Sigmoid colon (tissue), 7 donors: ENCODE data around the gene THOC2. TPM values are rescaled to one million over a fixed set of nuclear protein-coding genes. Genes with fewer than 3 reads are reported as not detected.

Source experiments
- DNase-seq: peaks from one replicate; pipeline ENCODE4 v3.0.0-alpha.2; 2019
- H3K27ac ChIP-seq, 4 donors: fragments of 200-600 bp; sonication (generic); one replicate each; pipeline ENCODE4 v1.5.1; 2016 to 2019; ENCODE audit warnings: mild to moderate bottlenecking in 1 of 4
- H3K27me3 ChIP-seq, 3 donors: fragments of 200-600 bp; sonication (generic); one replicate each; pipeline ENCODE4 v1.5.1; 2019; ENCODE audit warnings: mild to moderate bottlenecking in 1 of 3
- H3K36me3 ChIP-seq, 4 donors: fragments of 200-600 bp; sonication (generic); one replicate each; pipeline ENCODE4 v1.5.1; 2016 to 2019
- H3K4me1 ChIP-seq, 4 donors: fragments of 200-600 bp; sonication (generic); one replicate each; pipeline ENCODE4 v1.5.1; 2017 to 2019
- H3K4me3 ChIP-seq, 4 donors: fragments of 200-600 bp; sonication (generic); one replicate each; pipeline ENCODE4 v1.5.1; 2017 to 2019; ENCODE audit warnings: mild to moderate bottlenecking in 2 of 4, moderate library complexity in 1 of 4
- H3K9me3 ChIP-seq, 4 donors: fragments of 200-600 bp in 3 of 4; sonication (generic) in 3 of 4; one replicate each; pipeline versions ENCODE4 v1.5.1 to v1.6.1; 2013 to 2019
- CTCF ChIP-seq, 4 experiments: fragments of 450-650 bp in 3 of 4; fragments of 200-600 bp in 1 of 4; IDR thresholded peaks; one replicate each; pipeline ENCODE4 v1.5.1; 2016 to 2019; ENCODE audit warnings: antibody characterized with exemption in 4 of 4, mild to moderate bottlenecking in 3 of 4, moderate library complexity in 2 of 4
- EP300 ChIP-seq, 4 donors: sonication (generic); formaldehyde crosslinking; IDR thresholded peaks; one replicate each; pipeline ENCODE4 v1.6.1; 2017; ENCODE audit warnings: antibody characterized with exemption in 4 of 4
- POLR2A ChIP-seq, 2 donors: fragments of 450-650 bp; IDR thresholded peaks; one replicate each; pipeline ENCODE4 v1.6.1; 2016; ENCODE audit warnings: antibody characterized with exemption in 2 of 2, mild to moderate bottlenecking in 2 of 2, moderate library complexity in 2 of 2
- POLR2AphosphoS5 ChIP-seq, 4 donors: sonication (generic); formaldehyde crosslinking; IDR thresholded peaks; one replicate each; pipeline ENCODE4 v1.6.1; 2017; ENCODE audit warnings: antibody characterized with exemption in 4 of 4
- WGBS, 2 donors: extraction: QIAGEN DNeasy Blood & Tissue Kit; methylation state at CpG; one replicate each; pipeline ENCODE4 v1.1.7; 2013; 5-methylcytosine and 5-hydroxymethylcytosine counted together
- intact Hi-C: fragments of 100-400 bp; cut with DNase I; formaldehyde crosslinking; loops from one replicate; pipeline ENCODE4 v1.15.1; 2023
- polyA plus RNA-seq, 3 donors: library from polyadenylated mRNA; stranded (reverse); fragments of 200-250 nt; gene quantifications; one replicate each; pipeline ENCODE4 v1.2.3, GENCODE V29; 2013
- small RNA-seq, 3 donors: library from RNA; depleted of rRNA; stranded (forward); fragments of <200 nt; gene quantifications; one replicate each; pipeline ENCODE3, GENCODE V24; 2016
- total RNA-seq, 4 donors: library from RNA; depleted of rRNA; stranded (reverse); fragments of >200 nt; gene quantifications; one replicate each; pipeline ENCODE4 v1.1.0, GENCODE V29; 2016
- donor health status: healthy with polysubstance abuse.
- donor health status: Bipolar disorder and iron deficiency.
- donor health status: healthy.

Gene THOC2
- total and polyA plus RNA-seq, 7 donors, result 17.4 to 126 (median 85.6) TPM

GRCh38 chrX:123563167-123563566 lies 169.7 kb downstream of the THOC2 start:
- Histone ChIP-seq H3K4me3 (no peak overlapping the region), H3K4me1 (no peaks in the 10 kb centered on the region), H3K9me3 (no peaks in the 10 kb centered on the region), H3K27me3 (no peaks in the 10 kb centered on the region), H3K27ac (no peak overlapping the region), H3K36me3 (no peaks in the 10 kb centered on the region)
- 83 to 91% methylated on average over 4 of the region's 4 CpGs for WGBS, 2 donors
- TF ChIP-seq POLR2A (IDR thresholded peaks at IDR 0.05) (no peak), EP300 (IDR thresholded peaks at IDR 0.05) (no peak), CTCF (IDR thresholded peaks at IDR 0.05) (no peak)
- DNase-seq, result no peak
- intact Hi-C loops, result no loop called here

DNA sequence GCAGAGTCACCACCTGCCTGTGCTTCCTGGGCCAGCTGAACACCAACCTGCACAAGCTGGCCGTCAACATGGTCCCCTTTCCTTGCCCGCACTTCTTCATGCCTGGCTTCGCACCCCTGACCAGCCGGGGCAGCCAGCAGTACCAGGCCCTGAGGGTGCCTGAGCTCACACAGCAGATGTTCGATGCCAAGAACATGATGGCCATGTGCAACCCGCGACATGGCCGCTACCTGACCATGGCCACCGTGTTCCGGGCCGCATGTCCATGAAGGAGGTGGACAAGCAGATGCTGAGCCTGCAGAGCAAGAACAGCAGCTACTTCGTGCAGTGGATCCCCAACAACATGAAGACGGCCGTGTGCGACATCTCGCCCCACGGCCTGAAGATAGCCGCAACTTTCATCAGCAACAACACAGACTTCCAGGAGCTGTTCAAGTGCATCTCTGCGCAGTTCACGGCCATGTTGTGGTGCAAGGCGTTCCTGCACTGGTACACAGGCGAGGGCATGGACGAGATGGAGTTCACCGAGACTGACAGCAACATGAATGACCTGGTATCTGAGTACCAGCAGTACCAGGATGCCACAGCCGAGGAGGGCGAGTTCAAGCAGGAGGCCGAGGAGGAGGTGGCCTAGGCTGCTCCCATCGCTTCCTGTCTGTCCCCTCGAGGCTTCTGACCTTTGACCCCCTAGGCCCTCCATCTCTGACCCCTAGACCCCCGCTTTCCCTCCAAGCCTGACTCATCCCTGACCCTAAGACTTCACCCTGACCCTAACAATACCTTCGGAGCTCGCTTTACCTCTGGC lies 170.3 kb downstream of the THOC2 start:
- 92 to 95% methylated on average over 32 of the region's 32 CpGs for WGBS, 2 donors
- Histone ChIP-seq H3K4me1 (peaks cover 0 to 4% (median 0%) of the 10 kb centered on the region in 4 donors), H3K27ac (no peak overlapping the region), H3K4me3 (no peak overlapping the region), H3K36me3 (no peaks in the 10 kb centered on the region), H3K27me3 (no peaks in the 10 kb centered on the region), H3K9me3 (no peaks in the 10 kb centered on the region)
- intact Hi-C loops, result no loop called here
- TF ChIP-seq POLR2AphosphoS5 (IDR thresholded peaks at IDR 0.05), result no peak
- no peak for TF ChIP-seq EP300 (IDR thresholded peaks at IDR 0.05)
- TF ChIP-seq POLR2A (IDR thresholded peaks at IDR 0.05), result no peak
- TF ChIP-seq CTCF (IDR thresholded peaks at IDR 0.05), result no peak
- DNase-seq, result no peak

DNA sequence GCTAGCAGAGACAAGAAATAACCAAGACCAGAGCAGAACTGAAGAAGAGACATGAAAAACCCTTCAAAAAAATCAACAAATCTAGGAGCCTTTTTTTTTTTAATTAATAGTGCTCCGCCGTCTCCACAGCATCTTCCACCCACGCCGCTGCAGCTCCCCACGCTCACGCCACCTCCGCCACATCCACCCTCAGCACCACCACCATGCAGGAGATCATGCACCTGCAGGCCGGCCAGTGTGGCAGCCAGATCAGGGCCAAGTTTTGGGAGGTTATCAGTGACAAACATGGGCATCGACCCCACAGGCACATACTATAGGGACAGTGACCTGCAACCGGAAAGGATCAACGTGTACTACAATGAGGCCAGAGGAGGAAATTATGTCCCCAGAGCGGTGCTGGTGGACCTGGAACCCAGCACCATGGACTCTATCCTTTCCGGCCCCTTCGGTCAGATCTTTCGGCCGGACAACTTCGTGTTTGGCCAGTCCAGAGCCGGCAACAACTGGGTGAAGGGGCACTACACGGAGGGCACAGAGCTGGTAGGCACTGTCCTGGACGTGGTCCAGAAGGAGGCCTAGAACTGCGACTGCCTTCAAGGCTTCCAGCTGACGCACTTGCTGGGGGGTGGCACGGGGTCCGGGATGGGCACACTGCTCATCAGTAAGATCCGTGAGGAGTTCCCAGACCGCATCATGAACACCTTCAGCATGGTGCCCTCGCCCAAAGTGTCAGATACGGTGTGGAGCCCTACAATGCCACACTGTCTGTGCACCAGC lies 171.2 kb downstream of the THOC2 start:
- Histone ChIP-seq H3K36me3 (no peaks in the 10 kb centered on the region), H3K27me3 (no peaks in the 10 kb centered on the region), H3K4me1 (peaks cover 0 to 9% (median 0%) of the 10 kb centered on the region in 4 donors), H3K9me3 (no peaks in the 10 kb centered on the region), H3K4me3 (no peak overlapping the region), H3K27ac (no peak overlapping the region)
- TF ChIP-seq EP300 (IDR thresholded peaks at IDR 0.05), result no peak
- no peak for TF ChIP-seq POLR2A (IDR thresholded peaks at IDR 0.05)
- no peak for TF ChIP-seq POLR2AphosphoS5 (IDR thresholded peaks at IDR 0.05)
- TF ChIP-seq CTCF (IDR thresholded peaks at IDR 0.05), result no peak
- no peak for DNase-seq
- 95 to 96% methylated on average over 28 of the region's 28 CpGs for WGBS, 2 donors
- intact Hi-C loops, result no loop called here

GRCh38 chrX:123550829-123551228 lies 182.0 kb downstream of the THOC2 start:
- no peak overlapping the region for H3K4me3 ChIP-seq
- intact Hi-C loops, result no loop called here
- no peaks in the 10 kb centered on the region for H3K4me1 ChIP-seq
- TF ChIP-seq CTCF (IDR thresholded peaks at IDR 0.05) (no peak), POLR2A (IDR thresholded peaks at IDR 0.05) (no peak), POLR2AphosphoS5 (IDR thresholded peaks at IDR 0.05) (no peak), EP300 (IDR thresholded peaks at IDR 0.05) (no peak)
- no peaks in the 10 kb centered on the region for H3K9me3 ChIP-seq
- H3K27me3 ChIP-seq, result no peaks in the 10 kb centered on the region
- no peak for DNase-seq
- H3K36me3 ChIP-seq, result no peaks in the 10 kb centered on the region
- H3K27ac ChIP-seq, result no peak overlapping the region
- 93 to 94% methylated on average over 1 of the region's 1 CpG for WGBS, 2 donors

Small RNA genes within 50 kb of the gene (small RNA-seq; reads per million reads assigned to genes)
- gene AL030996.1 (0 reads per million in 3 donors), gene RNU7-69P (0 reads per million in 3 donors)

Other genes with a start within 250 kb of the THOC2 start
- 10 to 100 TPM; 28.3 to 42.1 (median 33.0) TPM for gene XIAP, start 127.0 kb upstream of the THOC2 start, total RNA-seq
- 10 to 100 TPM; 19.2 to 24.0 (median 20.5) TPM for gene XIAP, start 127.0 kb upstream of the THOC2 start, polyA plus RNA-seq
- gene STAG2, start 228.7 kb upstream of the THOC2 start, total RNA-seq, result 100 to 1,000 TPM in 1 of 4 donors, 10 to 100 TPM in 3; 60.1 to 117 (median 88.4) TPM
- 10 to 100 TPM; 21.6 to 29.9 (median 26.6) TPM for gene STAG2, start 228.7 kb upstream of the THOC2 start, polyA plus RNA-seq